Activated CD4-positive, CD25-positive, alpha-beta regulatory T cell (primary cell): ENCODE results near the gene TM9SF2.
A peak's percentile ranks its signal among the peaks of the same experiment; 100 is the strongest.

Experiments
- DNase-seq, 4 experiments: peaks; one replicate each; lab custom pipeline; 2025; lab: John Stamatoyannopoulos, UW

The TM9SF2 gene

DNA sequence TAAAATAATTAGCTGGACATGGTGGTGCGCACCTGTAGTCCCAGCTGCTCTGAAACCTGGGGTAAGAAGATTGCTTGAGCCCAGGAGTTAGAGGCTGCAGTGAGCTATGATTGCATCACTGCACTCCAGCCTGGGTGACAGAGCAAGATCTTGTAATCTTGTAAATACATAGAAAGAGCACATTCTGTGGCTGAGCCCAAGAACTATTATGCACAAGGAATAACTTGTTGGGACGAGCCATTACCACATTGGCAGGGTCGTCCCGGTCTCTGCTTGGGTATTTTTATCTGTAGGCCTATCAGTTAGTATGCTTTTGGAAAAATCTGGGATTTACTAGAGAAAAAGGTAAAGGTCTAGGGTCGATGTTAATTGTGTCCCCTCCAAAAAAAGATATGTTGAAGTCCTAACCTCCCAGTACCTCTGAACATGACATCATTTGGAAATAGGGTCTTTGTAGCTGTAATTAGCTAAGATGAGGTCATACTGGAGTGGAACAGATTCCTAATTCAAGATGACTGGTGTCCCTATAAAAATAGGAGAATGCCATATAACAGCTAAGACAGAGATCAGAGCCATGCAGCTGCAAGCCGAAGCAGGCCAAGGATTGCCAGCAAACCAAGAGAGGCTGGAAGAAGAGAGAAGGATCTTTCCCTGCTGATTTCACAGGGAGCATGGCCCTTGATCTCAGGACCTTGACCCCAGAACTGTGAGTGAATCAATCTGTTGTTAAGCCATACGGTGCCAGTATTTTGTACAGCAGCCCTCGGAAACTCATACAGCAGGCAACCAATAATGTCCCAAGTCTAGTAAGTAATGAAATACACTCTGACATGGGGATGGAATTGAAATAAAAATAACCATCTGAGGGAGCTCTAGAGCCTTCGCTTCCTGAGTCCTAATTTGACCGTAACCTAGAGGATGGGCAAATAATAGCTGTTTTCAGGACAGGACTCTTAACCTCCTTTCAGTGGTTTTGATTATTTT lies 77.0 kb downstream of the TM9SF2 start:
- DNase-seq = no peak

DNA sequence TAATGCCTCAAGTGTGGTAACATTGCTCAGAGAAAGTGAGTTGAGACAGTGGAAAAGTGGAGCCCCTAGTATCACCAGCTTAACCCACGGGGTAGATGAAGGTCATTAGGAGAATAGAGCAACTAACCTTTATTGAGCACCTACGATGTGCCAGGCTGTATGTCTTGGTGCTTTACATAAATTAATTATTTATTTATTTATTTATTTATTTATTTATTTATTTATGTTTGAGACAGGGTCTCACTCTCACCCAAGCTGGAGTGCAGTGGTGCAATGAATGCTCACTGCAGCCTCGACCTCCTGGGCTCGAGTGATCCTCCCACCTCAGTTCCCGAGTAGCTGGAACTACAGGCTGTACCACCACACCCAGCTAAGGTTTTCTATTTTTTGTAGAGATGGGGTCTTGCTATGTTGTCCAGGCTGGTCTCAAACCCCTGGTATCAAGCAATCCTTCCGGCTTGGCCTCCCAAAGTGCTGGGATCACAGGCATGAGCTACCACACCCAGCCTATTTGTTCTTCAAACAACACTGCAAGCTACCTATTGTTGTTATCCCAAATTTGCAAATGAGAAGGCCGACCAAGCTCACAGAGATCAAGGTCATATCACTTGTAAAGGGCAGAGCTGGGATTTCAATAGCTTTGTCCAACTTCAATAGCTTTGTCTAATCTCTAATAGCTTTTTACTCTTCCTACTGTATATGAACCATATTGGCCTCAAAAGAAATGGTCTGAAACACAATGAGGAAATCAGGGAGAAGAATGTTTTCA lies 79.4 kb downstream of the TM9SF2 start:
- no peak for DNase-seq

DNA sequence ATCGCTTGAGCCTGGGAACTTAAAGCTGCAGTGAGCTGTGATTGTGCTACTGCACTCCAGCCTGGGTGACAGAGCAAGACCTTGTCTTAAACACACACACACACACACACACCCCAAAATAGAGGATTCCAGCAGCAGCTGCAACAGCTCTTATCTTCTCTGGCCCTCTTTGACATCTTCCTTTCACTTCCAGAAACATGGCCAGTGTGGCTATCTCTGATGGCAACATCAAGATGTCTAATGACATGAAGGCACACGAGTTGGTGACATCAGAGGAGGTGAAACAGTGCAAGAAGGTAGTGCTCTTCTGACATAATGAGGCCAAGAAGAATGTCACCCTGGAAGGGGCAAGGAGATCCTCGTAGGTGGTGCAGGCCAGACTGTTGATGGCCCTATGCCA lies 81.2 kb downstream of the TM9SF2 start:
- DNase-seq = no peak

DNA sequence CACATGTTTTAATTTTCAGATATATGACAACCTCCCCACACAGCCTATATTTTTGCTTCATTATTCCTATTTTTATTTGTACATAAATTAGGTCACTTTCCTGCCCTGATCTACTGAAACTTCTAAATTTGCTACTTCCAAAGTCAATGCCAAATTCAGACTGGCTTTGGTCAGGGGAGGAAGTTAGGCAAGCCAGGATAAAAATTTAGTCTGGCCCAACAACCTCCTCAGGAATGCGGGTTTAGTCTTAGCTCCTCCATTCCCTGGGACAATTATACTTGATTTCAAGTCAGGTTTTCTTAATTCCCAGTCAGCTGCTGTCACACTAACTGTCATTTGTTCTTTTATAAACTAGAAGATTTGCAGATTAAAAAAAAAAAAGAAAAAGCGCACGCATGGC lies 84.3 kb downstream of the TM9SF2 start:
- DNase-seq = no peak

DNA sequence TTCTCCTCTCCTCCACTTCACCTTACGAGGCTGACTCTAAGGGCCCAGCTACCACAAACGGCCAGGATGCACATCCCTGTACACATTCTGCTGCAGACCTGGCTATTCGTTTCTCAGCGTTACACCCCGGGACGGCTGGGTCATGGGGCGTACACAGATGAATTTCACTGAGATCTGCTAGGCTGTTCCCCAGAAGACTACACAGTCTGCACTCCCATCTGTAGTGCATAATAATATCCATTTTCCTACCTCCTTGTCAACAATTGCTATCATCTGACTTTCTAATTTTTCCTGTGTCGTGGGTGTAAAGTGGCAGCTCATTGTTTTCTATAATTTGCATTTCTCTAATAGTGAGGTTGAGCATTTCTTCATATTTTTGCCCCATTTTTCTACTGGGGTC lies 85.7 kb downstream of the TM9SF2 start:
- DNase-seq = no peak

DNA sequence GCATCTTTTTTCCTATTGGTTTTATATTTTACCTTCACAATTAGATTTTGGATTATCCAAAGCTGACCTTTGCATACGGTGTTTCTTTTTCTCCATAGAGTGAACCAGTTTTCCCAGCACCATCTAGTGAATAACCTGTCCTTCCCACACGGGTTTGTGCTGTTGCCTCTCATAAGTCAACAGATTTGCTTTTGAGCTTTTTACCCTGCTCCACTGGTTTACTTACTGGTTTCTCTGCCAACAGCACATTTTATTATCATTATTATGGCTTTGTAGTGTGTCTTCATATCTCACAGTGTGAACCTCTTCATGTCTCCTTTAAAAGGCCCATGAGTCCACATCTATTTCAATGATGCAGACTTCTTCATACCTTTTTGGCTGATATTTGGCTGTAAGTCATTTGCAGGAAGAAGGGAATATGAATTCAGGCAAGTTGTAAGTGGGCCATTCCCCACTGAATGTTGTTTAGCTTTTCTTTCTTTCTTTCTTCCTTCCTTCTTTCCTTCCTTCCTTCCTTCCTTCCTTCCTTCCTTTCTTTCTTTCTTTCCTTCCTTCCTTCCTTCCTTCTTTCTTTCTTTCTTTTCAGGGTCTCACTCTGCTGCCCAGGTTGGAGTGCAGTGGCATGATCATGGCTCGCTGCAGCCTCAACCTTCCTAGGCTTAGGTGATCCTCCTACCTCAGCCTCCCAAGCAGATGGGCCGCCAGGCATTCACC lies 86.8 kb downstream of the TM9SF2 start:
- no peak for DNase-seq

DNA sequence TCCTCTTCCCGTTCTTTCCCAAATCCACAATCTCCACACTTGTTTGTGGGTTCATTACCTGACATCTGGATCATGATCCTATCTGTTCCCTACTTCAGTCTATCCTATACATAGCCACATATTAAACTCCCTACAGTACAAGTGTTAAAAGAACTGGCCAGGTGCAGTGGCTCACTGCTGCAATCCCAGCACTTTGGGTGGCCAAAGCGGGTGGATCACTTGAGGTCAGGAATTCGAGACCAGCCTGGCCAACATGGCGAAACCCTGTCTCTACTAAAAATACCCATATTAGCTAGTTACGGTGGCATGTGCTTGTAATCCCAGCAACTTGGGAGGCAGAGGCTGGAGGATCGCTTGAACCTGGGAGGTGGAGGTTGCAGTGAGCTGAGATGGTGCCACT lies 88.3 kb downstream of the TM9SF2 start:
- no peak for DNase-seq

DNA sequence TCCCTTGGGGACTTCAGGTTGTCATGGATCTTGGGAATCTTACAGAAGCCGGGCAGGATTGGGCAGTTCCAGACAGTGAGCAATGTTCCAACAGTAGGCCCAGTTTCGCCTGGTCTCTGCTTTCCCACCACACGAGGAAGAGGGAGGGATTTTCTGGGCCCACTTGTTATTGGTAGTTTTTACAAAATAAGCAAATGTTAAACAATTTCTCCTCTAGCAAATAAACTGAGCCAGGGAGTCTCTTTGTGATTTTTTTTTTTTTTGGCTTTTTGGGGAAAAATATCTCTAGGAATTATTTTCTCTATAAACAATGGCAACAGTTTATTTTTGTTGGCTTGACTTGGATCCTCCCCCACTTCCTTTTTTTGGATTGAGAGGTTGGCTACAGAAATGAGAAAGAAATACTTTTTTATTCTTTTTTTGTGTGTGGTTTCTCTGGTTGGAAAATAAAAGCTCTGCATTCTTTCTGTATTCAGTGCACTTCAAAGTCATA lies 89.3 kb downstream of the TM9SF2 start:
- no peak for DNase-seq

DNA sequence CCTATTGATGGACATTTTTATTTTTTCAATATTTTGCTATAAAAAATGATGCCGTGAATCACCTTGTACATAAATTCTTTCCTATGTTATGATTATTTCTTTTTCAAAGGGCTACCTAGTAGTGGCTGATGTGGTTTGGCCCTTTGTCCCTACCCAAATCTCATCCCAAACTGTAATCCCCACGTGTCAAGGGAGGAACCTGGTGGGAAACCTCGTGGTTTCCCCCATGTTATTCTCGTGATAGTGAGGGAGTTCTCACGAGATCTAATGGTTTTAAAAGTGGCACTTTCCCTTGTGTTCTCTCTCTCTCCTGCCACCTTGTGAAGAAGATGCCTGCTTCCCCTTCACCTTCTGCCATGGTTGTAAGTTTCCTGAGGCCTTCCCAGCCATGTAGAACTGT lies 94.9 kb downstream of the TM9SF2 start:
- DNase-seq = no peak

DNA sequence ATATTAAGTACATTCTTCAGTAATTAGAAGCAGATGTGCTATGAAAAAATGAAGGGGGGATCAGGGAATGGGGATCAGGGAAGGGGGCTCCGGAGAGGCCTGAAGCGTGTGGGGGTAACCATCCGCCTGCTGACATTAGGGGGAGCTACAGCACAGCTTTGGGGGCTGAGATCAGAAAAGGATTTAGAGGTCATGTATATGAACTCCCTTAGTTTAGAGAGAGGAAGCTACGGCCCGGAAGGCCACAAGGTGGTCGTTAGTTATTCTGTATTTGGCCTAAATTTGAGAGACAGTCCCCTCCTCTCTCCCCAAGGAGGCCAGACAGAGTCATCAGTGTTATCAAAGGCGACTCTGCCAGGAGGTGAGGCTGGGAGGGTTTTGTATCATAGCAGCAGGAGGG lies 99.0 kb downstream of the TM9SF2 start:
- no peak for DNase-seq

DNA sequence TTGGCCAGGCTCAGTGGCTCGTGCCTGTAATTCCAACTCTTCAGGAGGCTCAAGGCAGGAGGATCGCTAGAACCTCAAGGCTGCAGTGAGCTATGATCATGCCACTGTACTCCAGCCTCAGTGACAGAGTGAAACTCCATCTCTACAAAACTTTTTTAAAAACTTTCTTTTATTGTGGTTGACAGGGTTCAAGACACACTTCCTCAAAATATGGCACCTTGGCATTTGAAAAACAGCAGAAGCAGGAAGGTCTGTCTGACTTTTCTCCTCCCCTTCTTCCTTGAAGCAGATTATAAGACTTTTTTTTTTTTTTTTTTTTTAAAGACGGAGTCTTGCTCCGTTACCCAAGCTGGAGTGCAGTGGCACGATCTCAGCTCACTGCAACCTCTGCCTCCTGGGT lies 100.3 kb downstream of the TM9SF2 start:
- DNase-seq = no peak

DNA sequence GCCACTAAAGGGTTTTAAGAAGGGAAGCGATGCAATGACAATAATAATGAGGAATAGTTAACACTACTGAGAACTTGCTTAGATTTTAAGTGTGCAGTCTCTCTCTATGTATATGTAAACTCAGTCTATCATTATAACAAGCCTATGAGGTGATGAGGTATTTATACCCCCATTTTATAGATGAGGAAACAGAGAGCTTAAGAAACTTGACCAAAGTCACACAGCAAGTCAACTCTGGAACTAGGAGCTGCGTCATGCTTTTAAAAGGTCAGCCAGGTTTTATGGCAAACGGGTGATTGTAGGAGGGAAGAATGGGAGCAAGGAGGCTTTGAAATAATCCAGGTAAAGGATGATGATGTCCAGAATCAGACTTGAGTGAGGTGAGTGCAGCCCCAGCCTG lies 103.4 kb downstream of the TM9SF2 start:
- no peak for DNase-seq

DNA sequence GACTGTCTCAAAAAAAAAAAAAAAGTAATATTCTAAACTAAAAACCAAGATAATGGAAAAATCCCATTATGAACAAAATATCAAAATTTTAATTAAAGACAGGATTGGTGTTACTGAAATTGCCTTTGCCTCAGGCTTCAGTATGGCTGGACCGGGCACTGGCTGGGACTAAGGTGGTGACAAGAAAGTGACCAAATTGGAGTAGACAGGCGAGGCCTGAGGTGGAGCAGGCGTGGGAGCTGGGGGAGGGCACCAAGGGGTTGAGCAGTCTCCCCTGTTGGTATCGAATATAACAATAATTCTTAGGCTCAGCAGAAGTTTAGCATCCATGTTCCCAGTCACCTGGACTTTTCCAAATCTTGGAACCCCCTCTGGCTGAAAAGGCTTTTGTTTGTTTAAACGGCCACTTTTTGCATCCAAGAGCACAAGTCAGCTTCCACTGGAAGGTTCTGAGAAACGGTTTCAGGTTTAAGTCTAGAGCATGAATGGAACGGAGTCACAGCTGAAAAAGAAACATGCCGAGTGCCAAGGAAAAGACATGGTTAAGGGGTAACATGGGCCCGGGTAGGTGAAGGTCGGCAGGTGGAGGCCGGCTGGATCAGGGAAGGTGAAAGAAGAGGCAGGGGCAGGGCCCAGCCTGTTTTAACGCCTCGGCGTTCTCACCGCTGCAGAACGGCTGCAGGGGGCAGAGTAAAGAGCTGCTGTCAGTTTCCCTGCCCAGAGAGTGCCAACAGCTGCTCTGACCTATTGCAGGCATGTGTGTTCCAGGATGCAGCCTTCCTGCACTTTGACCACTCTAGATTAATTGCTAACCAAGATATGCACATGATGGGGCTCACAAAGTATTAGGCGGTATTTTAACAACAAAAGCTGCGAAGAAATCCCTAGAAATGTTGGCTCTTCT lies 104.4 kb downstream of the TM9SF2 start:
- peak in 1 of 4 experiments; percentile 5 for DNase-seq

DNA sequence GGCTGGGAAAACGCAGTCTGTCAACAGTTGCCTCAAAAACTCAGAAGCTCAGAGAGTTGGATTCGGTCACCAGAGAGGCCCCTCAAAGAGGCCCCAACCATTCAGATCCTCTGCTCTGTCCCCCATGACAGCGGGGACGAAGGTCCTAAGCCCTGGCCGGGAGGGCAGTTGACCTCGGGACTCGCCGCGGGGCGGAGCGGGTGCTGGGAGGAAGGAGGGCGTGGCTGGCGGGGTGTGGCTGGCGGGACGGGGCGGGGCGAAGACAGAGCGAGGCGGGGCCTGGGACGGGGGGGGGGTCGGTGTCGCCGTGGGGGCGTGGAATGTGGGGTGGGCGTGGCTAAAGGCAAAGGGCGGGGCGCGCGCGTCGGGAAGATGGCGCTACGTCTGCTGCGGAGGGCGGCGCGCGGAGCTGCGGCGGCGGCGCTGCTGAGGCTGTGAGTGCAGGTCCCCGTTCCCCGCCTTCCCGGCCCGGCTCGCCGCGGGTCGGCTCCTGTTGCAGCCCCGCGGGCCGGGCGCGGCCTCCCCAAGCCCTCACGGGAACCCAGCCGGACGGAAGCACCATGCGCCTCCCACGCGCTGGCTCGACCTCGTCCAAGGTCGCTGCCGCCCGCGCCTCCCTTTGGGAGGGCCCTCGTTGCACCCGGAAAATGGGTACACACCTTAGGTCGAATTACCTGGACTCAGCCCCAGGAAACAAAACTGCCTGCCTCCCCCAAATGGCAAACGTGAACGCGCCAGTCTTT lies 105.2 kb downstream of the TM9SF2 start, which contains the start of gene CLYBL:
TSS of gene CLYBL (plus strand) at position 367 of the 743 bp plus-strand sequence.
- peak; percentile 87 to 89 (median 88) for DNase-seq

DNA sequence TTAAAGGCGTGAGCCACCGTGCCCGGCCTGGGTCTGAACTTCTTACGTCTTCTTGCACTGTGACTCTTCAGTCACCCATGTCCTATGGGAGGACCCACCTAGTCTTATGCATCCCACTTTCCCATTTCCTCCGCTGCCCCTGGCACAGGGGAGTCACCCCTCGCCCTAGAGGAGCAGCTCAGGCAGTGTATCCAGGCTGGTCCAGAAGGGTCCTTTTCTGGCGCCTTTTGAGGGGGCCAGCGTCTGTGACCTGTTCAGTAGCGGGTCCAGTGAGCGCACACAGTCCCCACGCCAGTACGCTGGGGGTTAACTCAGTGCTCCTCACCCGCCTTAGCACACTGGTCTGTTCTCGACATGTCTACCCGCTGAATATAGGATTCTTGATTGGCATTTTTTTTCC lies 107.1 kb downstream of the TM9SF2 start:
- DNase-seq = no peak

DNA sequence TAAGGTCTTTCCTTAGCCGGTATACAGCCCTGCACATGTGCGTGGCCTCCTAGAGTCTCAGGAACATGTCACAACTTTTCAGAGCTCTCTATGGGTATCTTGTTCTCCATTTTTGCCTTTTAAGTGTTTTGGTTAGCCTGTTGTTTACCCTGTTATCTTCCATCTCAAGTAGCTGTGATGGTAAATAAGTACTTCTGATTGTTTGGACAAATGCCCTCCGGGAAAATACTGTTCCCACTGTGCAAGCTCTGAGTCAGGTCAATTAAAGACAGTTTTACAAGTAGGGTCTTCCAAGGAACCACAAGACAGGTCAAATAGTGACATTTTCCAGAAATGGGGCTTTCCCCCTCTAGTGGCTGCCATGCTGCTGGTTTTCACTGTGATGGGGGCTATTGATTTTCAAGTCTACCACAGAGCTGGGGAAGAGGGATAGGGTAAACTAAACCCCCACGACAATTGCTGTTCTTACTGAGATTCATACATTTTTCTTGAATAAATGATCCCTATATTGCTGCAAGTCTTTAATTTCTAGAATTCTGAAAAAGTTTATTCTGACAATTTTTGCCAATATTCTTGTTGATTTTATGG lies 109.5 kb downstream of the TM9SF2 start:
- no peak for DNase-seq
